Stimulated activated naive B cell treated with anti-CD40 and anti-IgM and Interleukin-4, amounts not matched to agents 10 μg/mL and 1 μg/mL and 100 μg/mL, for 72 hours (primary cell): Measurements from ENCODE around the gene GSTM2.

Source experiments
- ATAC-seq, 2 donors: fragments of 150-1000 bp; cut with Tn5 transposase; replicated peaks; 2 replicates each; pipeline ENCODE4 v1.10.0; 2021; ENCODE audit warnings: moderate library complexity in 1 of 2
- DNase-seq: peaks from one replicate; pipeline ENCODE4 v3.0.0; 2021
- H3K27ac Mint-ChIP-seq: one replicate; pipeline ENCODE4 v1.8.0; 2022; ENCODE audit warnings: mild to moderate bottlenecking, mixed read lengths
- H3K27me3 Mint-ChIP-seq, 2 donors: one replicate each; pipeline ENCODE4 v1.8.0; 2022; ENCODE audit warnings: mixed read lengths in 2 of 2
- H3K36me3 Mint-ChIP-seq, 2 donors: one replicate each; pipeline ENCODE4 v1.8.0; 2022; ENCODE audit warnings: mixed read lengths in 2 of 2, mild to moderate bottlenecking in 1 of 2
- H3K4me1 Mint-ChIP-seq, 2 donors: one replicate each; pipeline ENCODE4 v1.8.0; 2022; ENCODE audit warnings: mixed read lengths in 2 of 2, mild to moderate bottlenecking in 1 of 2
- H3K4me3 Mint-ChIP-seq, 2 donors: one replicate each; pipeline ENCODE4 v1.8.0; 2022; ENCODE audit warnings: mild to moderate bottlenecking in 2 of 2, mixed read lengths in 2 of 2, moderate library complexity in 1 of 2
- H3K9me3 Mint-ChIP-seq, 2 donors: one replicate each; pipeline ENCODE4 v1.8.0; 2022; ENCODE audit warnings: mixed read lengths in 2 of 2, mild to moderate bottlenecking in 1 of 2

Gene GSTM2

DNA sequence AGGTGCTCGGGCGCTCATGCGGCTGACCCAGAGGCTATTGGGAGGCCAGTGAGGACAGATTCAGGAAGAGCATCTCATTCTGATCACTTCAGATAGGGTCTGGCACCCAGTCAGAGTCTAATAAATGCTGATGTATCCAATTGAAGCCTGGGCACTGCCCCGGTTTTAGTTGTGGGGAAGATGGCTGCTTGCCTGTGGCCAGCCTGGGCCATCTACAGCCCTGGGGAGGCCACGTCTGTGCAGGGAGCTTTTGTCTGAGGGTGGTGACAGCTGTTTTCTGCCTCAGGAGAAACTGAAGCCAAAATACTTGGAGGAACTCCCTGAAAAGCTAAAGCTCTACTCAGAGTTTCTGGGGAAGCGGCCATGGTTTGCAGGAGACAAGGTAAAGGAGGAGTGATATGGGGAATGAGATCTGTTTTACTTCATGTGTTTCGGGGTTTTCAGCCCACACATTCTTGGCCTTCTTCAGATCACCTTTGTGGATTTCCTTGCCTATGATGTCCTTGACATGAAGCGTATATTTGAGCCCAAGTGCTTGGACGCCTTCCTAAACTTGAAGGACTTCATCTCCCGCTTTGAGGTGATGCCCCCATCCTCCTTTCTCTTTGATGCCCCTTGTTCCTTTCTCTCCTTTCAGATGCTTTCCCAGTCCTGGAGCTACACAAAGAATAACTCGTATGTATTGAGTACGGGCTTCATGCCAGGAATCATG, 47.0 kb downstream of the GSTM2 start:
- no peaks in the 10 kb centered on the region for H3K9me3 Mint-ChIP-seq
- H3K4me3 Mint-ChIP-seq, result no peak overlapping the region
- no peak overlapping the region for H3K27ac Mint-ChIP-seq
- H3K27me3 Mint-ChIP-seq, result peaks cover 28 to 30% of the 10 kb centered on the region in 2 donors
- H3K36me3 Mint-ChIP-seq, result no peaks in the 10 kb centered on the region
- ATAC-seq (no peak), DNase-seq (no peak)
- peaks cover 5 to 21% of the 10 kb centered on the region in 2 donors for H3K4me1 Mint-ChIP-seq

- H3K9me3 Mint-ChIP-seq, result no peaks in the 10 kb centered on the region
- peaks cover 28 to 30% of the 10 kb centered on the region in 2 donors for H3K27me3 Mint-ChIP-seq
- no peak overlapping the region for H3K4me3 Mint-ChIP-seq
- ATAC-seq (no peak), DNase-seq (no peak)
- H3K27ac Mint-ChIP-seq, result no peak overlapping the region
- H3K36me3 Mint-ChIP-seq, result no peaks in the 10 kb centered on the region
- peaks cover 5 to 21% of the 10 kb centered on the region in 2 donors for H3K4me1 Mint-ChIP-seq
These were observed 48.3 kb downstream of the GSTM2 start for GRCh38 chr1:109716121-109716520.

GRCh38 chr1:109716570-109717090, 48.8 kb downstream of the GSTM2 start:
- no peak overlapping the region for H3K27ac Mint-ChIP-seq
- peaks cover 28% of the 10 kb centered on the region in 2 donors for H3K27me3 Mint-ChIP-seq
- H3K9me3 Mint-ChIP-seq, result no peaks in the 10 kb centered on the region
- no peak overlapping the region for H3K4me3 Mint-ChIP-seq
- ATAC-seq, result no peak
- H3K4me1 Mint-ChIP-seq, result peaks cover 5 to 18% of the 10 kb centered on the region in 2 donors
- DNase-seq, result no peak
- no peaks in the 10 kb centered on the region for H3K36me3 Mint-ChIP-seq

GRCh38 chr1:109717729-109718128, 49.9 kb downstream of the GSTM2 start:
- no peak overlapping the region for H3K27ac Mint-ChIP-seq
- no peaks in the 10 kb centered on the region for H3K9me3 Mint-ChIP-seq
- peaks cover 2 to 8% of the 10 kb centered on the region in 2 donors for H3K4me1 Mint-ChIP-seq
- no peak for DNase-seq
- no peak overlapping the region for H3K4me3 Mint-ChIP-seq
- H3K36me3 Mint-ChIP-seq, result no peaks in the 10 kb centered on the region
- H3K27me3 Mint-ChIP-seq, result peaks cover 18 to 22% of the 10 kb centered on the region in 2 donors
- ATAC-seq, result no peak

DNA sequence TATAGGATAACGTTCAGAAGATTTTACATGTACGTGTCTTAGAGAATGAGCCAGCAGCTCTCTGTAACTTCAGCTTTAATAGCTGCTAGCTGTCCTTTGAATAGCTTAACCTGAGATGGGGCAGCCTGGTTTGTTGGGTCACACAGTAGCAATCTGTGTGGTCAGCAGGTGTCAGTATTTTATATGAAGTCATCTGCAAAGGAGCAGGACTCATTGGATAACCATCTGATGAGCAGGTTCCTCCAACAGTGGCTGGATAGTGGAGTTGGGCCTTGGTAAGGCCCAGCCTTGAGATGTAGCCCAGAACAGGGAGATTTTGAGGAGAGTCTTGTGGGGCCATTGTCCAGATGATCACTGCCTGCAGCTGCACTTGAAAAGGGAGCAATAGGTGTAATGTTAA, 50.6 kb downstream of the GSTM2 start:
- DNase-seq, result no peak
- Mint-ChIP-seq H3K27me3 (peaks cover 14 to 19% of the 10 kb centered on the region in 2 donors), H3K4me1 (peaks cover 2 to 8% of the 10 kb centered on the region in 2 donors), H3K9me3 (no peaks in the 10 kb centered on the region), H3K4me3 (no peak overlapping the region), H3K36me3 (no peaks in the 10 kb centered on the region), H3K27ac (no peak overlapping the region)
- no peak for ATAC-seq

DNA sequence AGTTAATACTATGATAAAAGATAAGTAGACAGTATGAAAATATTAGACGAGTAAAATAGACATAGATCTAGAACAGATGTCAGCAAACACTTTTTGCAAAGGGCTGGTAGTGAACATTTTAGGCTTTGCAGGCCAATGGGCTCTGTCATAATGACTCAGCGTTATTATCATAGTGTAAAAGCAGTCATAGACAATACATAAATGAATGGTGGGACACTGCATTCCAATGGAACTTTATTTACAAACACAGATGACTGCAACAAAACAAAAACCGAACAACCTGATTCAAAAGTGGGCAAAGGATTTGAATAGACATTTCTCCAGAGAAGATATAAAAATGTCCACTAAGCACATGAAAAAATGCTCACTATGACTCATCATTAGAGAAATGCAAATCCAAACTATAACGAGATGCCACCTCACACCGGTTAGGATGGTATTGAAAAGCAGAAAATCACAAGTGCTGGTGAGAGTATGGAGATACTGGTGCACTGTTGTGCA, 51.5 kb downstream of the GSTM2 start:
- Mint-ChIP-seq H3K9me3 (no peaks in the 10 kb centered on the region), H3K27me3 (peaks cover 5 to 10% of the 10 kb centered on the region in 2 donors), H3K4me1 (peaks cover 2 to 8% of the 10 kb centered on the region in 2 donors), H3K27ac (peak overlapping the region; percentile 65), H3K36me3 (no peaks in the 10 kb centered on the region), H3K4me3 (no peak overlapping the region)
- ATAC-seq, result peak; percentile 36 to 42
- DNase-seq, result no peak

GRCh38 chr1:109721042-109721441, 53.2 kb downstream of the GSTM2 start:
- no peak overlapping the region for H3K4me3 Mint-ChIP-seq
- peaks cover 2 to 8% of the 10 kb centered on the region in 2 donors for H3K4me1 Mint-ChIP-seq
- DNase-seq (no peak), ATAC-seq (no peak)
- H3K27ac Mint-ChIP-seq, result no peak overlapping the region
- peaks cover 0 to 11% of the 10 kb centered on the region in 2 donors for H3K27me3 Mint-ChIP-seq
- no peaks in the 10 kb centered on the region for H3K9me3 Mint-ChIP-seq
- H3K36me3 Mint-ChIP-seq, result no peaks in the 10 kb centered on the region

GRCh38 chr1:109721971-109722370, 54.1 kb downstream of the GSTM2 start:
- Mint-ChIP-seq H3K4me1 (peaks cover 2 to 8% of the 10 kb centered on the region in 2 donors), H3K27me3 (peaks cover 0 to 14% of the 10 kb centered on the region in 2 donors), H3K4me3 (no peak overlapping the region), H3K9me3 (no peaks in the 10 kb centered on the region), H3K27ac (no peak overlapping the region), H3K36me3 (peaks cover 0 to under 1% of the 10 kb centered on the region in 2 donors)
- ATAC-seq (no peak), DNase-seq (no peak)

- H3K4me3 Mint-ChIP-seq, result no peak overlapping the region
- H3K27ac Mint-ChIP-seq, result no peak overlapping the region
- peaks cover 0 to 3% of the 10 kb centered on the region in 2 donors for H3K36me3 Mint-ChIP-seq
- ATAC-seq (no peak), DNase-seq (no peak)
- peaks cover 0 to 10% of the 10 kb centered on the region in 2 donors for H3K27me3 Mint-ChIP-seq
- H3K9me3 Mint-ChIP-seq, result no peaks in the 10 kb centered on the region
- H3K4me1 Mint-ChIP-seq, result peaks cover 2 to 8% of the 10 kb centered on the region in 2 donors
These were observed 55.2 kb downstream of the GSTM2 start for GRCh38 chr1:109722908-109723691.
